Superior temporal gyrus (tissue), 1 donor: Measurements from ENCODE around the gene NRCAM.

ENCODE experiments used
- DNase-seq: peaks from one replicate; pipeline ENCODE4 v3.0.0-alpha.2; 2016; ENCODE audit errors: extremely low spot score

Gene NRCAM

DNA sequence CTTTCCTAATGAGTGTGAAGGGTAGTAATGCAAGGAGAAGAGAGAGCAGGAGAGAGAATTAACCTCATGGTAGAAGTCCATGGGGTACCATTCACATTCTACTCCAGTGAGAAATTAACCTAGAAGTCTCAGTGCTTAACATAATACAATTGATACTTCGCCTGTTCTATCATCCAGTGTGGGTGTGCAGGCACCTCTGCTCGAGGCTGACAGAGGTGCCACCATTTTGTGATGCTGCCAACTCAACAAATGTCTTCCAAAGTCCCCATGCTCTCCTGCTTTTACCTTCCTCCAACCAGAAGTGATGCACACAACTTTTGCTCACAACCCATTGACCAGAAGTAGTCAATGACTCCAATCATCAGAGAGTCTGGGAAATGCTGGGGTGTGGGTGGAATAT, 207.8 kb downstream of the NRCAM start:
- no peak for DNase-seq

DNA sequence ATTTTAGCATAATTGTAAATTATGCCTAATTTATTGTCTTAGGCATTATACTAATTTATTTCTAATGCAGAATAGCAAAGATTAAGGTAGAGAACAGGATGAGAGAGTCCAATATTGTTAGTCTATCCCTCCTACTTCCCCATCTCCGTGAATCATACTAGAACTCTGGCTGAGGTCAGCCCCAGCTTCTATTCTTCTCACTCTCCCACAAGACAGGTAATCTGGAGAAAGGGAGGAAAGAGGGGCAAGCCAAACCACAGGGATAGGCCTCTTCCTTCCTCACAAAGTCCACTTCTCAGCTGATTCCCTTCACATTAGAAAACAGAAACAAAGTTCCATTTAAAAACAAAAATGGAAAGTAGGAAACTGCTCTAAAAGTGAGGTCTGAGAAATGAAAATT, 208.6 kb downstream of the NRCAM start:
- no peak for DNase-seq

DNA sequence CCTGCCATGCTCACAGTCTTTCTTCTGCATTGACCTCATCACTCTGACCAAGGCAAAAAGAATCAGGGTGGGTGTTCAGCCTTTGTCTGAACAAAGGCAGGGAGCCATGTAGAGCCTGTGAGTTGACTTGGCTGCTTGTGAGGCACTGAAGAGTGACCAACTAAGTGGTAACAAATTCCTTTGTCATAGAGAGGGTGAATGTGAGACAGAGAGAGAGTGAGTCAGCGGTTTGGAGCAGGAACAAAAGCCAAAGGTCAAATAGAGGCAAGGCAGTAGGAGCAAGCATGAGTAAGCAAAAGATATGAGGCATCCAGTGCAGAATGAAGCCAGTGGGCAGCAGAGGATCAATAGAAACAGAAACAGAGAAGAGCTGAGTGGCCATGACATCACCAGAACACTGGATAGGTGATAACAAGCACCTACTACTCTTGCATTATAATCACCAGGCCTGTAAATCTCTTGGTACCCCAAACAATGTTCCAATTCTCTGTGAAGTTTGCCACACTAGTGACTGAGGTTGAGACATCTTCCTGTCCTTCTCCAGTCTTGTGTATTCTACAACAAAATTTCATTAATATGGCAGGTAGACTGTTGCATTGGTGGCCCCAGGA, 209.9 kb downstream of the NRCAM start:
- DNase-seq = no peak

DNA sequence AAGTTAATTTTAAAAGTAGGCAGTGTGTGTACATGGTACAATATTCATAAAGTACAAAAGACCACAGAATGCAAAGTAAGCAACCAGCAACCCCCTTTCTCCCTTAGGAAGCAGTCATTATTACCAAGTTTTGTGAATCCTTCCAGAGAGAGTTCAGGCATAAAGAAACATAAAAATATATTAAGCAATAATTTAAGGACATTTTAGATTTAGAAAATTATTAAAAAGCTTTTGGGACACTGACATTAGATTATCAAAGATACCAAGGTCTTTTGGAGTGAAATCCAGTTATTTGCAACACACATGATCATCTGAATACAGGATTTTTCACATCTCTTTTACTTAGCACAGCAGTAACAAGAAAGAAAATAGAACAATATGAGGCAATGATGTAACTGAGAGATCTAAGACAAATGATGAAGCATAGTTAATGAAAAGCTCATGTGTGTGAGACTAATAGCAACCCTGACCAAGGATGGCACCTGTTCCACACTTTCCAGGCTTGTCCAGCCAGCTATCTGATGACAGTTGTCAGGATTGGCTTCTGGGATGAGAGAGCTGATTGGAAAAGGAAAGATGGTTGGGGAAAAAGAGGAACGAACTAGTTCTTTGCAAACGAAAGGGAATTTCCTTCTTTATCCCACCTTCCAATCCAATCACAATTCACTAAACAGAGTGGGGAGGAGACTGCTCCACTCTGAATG, 210.6 kb downstream of the NRCAM start:
- no peak for DNase-seq

DNA sequence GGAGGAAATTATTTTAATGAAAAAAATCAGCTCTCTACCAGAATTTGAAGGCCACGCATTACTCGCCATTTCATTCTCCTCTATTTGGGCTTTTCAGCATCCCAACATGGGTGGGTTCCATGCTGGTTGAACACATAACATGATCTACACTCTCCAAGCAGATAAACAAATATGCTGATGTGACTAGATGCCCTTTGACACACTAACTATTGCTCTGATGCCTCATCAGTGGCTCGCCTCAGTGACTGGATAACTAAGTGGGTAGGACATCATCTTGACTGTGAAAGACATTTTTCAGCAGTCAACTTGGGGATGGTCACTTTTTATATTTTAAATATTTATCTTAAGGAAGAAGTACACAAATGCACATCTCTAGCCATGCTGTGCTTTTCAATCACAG, 212.1 kb downstream of the NRCAM start:
- DNase-seq = no peak

DNA sequence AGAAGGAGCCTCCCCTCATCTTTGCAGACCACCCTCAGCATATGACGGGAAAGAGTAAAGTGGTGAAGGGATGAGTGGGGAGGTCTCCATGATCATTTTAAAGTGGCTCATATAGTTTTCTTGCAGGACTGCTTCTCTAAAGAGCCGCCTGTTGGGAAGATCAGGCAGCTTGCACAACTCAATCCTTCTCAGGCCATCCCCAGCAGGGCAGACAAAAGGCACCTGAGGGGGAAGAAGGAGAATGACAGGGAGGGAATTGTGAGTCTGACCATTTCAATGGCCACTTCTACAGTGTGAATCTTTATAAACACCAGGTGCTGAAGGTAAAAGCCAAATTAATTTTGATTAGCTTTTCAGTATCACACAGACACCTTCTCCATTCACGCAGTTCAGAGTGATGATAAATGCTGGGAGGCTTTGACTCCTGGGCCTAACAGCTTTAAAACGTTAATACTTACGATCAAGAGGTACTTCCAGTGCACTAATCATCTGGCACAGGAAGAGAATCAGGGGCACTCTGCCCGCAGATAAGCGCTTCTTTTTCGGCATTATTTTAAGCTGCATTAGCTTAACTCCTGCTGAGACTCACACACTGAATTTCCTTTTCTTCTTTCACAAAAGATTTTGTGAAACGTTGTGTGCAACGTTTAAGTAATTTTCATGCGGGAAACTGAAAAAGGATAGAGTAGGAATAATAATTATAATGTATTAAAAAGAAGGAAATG, 216.6 kb downstream of the NRCAM start:
- no peak for DNase-seq

DNA sequence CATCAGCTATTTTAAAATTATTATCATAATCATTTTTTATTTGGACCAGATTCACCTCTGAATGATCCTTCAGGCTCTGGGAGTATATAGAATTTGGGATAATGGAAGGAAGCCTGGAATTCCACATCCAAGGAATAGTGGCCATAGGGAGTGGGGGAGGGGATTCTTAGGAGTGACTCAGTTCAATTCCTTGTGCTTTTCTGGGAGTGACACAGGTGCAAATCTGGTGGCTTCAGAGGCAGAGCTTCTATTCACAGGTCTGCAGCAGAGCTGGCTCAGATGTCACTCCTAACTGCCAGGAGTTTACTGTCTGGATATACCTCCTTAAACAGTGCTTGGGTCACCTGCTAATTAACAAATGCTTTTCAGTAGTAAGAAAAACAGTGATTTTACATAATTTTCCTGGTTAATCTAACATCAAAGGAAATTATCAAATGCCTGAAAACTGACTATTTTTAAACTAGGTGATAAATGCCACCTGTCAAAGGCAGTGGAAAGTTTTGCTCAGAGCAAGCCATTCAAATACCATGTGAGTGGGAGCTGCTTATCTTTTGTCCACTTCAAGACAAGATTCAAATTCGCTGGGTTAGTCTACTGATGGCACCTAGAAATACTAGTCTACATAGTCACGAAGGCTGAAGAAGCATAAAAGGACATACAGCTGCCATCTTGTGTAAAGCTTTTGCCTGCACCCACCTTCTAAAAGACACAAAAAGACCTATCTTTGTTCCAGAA, 219.4 kb downstream of the NRCAM start:
- DNase-seq = no peak

DNA sequence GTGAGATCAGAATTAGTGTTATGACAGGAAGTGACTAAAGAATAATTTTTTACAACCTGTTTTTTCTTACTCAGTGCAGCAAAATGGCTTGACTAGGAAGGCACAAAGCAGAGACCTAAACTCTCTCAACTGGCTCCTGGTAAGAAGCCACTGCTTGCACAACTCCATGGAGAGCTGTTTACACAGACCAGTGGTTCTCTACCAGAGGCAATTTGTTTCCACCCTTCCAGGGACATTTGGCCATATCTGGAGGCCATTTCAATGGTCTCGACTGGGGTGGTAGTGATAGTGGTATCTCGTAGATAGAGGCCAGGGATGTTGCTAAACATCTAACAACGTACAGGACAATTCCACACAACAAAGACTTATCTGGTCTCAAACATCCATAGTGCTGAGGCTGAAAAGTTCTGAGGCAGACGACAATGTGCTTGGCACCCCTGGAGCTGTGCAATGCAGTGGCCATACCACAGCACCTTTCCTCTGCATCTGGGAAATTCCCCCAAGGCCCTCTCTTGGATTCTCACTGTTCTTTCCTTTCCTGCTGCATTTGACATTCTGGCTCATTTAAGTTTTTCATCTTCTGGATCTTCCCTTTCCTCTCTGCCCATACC, 220.7 kb downstream of the NRCAM start:
- DNase-seq = no peak

DNA sequence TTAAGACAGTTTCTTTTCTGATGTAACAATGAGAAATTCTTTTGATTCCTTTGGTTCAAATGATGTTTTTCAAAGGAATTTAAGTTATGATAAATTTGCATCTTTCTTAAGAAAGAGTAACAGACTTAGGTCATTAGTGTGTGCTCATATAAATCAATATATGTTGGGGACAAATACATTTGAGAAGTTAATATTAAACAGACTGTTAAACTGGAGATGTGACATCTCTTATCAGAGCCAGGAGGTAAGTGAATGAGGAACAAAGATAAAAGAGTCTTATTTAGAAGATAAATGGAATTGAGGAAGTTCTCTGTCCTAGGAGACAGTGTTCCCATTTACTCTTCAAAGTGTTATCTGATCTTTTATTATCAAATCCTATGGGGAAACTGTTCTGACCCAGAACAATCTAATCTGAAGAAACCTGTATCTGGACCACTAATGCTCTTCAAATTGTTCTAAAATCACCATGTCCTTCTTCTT, 221.2 kb downstream of the NRCAM start:
- no peak for DNase-seq

DNA sequence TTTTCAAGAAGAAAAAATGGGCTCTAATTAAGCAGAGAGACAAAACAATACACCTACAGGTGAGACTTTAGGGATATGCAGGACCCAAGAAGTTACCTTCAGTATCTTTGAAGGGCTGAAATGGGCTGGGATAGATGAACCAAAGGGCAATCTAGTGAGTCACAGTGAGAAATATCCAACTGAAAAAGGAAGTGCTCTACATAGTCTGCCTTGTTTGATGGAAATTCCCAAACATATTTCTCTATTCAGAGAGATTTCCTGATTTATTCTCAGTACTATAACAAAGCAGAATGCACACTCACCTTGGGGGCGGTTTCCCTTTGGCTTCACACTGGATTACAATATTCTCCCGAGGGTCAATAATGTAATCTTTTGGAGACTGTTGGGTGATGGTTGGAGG, 222.0 kb downstream of the NRCAM start:
- no peak for DNase-seq

DNA sequence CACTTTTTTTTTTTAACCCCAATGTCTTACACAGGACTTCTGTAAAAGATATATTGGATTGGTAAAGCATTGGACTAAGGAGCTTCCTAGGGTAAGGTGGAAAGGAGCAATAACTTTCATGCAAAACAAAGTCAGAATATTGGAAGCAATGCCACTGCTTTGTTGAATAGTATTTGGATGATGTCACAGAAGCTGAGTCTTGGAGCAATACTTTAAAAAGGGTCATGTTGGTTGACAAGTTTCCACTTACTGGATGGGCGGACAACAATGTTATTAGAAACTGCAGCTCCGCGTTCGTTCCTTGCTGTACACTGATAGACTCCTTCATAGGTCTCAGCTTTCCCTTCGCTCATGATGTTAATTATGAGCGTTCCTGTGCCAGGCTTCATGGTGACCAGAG, 224.2 kb downstream of the NRCAM start:
- no peak for DNase-seq

DNA sequence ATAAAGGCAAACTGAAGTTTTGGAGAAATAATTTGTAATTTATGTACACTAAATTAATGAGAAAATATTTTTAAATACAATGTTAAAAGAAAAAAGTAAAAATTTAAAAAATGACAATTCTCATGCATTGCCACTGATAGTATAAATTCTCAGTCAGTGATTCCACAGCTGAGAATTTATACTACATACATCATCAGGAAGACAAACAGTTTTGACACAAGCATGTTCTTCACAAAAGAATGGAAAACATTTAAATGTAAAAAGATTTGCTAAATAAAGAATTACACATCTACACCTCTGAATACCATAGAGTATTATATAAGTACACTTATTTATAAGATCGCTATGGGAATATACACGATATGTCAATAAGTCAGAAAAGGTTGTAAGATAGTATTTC, 225.0 kb downstream of the NRCAM start:
- DNase-seq = no peak

DNA sequence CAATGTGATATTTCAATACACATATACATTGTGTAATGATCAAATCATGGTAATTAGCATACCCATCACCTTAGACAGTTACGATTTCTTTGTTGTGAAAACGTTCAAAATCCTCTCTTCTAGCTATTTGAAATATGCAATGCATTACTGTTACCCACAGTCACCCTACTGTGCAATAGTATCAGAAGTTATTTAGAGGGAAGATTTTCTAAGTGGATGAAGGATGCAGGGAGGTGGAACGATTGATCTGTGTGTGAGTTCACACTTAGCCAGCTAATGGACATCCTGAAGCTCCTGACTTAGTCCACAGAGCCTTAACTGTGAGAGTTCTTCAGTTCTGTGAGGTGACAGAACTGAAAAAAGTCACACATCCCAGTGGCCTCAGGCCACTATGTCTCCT, 228.9 kb downstream of the NRCAM start:
- no peak for DNase-seq

DNA sequence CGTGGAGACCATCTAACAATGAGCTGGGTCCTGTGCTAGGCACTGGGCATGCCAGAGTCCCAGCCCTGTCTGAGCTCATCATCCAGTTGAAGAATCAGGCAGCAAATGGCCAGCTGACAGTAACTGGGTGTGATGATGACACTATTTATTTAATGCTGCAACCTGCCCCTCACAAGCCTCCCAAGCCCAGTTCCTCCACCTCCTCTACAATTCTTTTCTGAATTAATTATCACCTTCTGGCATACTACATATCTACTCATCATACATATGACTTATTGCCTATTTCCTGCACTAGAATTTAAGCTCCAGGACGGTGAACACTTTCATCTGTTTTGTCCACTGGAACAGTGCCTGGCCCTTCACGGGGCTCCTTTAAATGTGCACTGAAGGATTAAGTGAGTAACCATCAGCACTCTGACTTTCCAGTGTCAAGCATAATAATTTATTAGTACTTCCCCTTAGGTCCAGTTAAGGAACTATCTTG, 229.4 kb downstream of the NRCAM start:
- DNase-seq = no peak

DNA sequence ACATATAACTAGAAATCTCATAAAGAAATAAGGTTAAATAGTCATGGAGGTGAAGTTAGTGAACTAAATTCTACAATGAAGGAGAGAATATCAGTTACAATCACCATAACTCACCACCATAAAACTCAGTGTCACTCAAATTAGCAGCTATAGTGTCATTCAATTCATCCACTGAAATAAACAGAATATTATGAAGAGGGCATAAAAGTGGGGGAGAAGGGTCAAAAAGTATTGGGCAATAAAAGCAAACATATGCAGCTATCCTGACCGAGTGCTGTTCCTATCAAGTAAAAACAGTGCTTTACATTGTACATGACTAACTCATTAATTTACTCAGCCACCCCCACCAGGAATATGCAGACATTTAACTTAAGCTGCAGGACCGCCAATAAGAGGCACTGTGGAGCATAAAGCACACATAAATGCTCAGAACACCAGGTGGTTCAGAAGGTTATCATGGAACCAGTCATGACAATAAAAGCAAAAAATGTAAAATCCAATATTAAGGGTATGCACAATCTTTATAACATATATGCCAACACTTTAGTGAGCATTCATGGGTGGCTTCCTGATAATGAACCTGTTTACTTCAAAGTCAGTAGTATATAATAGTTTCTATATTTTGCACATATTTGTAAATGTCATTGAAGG, 230.6 kb downstream of the NRCAM start:
- DNase-seq = no peak

DNA sequence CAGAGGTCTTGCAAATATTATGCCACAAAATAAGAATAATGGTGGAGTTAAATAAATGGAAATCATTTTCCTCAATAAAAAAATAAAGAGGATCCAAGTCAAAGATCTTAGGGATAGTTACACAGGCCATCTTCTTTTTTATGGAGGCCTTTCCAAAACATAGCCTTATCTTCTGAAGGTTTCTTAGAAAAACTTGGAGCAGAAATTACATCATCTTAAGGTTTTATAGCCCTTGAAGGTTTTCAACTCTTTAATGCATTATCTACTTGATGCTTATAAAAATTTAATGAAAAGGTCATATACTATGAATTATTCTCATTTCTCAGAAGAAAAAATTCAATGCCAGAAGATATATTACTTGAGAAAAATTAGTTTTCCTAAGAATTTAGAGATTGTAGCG, 231.8 kb downstream of the NRCAM start:
- no peak for DNase-seq

DNA sequence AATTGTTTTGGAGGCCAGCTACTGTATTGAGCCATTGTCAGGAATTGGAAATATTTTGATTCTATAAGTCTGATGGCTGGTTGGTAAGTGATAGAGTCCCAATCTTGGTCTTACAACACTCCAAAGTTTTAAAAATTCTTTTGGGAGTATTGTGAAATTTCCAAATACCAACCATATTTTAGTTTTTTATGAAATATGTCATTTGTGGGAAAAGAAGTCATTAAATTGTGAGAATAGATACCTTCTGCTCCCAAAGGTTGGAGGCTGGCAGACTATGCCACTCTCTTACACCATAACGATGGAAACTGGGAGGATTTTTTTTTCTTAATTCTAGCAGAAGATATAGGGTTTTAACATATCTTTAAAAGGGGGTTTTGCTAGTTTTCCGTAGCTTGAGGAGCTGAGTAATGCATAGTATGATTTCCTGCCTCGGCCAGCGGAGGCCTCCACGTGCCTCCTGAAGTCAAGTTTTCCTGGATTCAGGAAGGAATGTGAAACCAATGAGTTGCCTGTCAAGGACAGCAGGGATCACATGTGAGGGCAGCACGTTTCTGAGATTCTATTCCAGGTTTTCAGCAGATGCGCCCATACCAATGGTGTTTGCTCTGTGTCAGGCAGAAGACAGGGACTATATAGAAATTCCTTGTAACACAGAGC, 233.9 kb downstream of the NRCAM start:
- DNase-seq = no peak

DNA sequence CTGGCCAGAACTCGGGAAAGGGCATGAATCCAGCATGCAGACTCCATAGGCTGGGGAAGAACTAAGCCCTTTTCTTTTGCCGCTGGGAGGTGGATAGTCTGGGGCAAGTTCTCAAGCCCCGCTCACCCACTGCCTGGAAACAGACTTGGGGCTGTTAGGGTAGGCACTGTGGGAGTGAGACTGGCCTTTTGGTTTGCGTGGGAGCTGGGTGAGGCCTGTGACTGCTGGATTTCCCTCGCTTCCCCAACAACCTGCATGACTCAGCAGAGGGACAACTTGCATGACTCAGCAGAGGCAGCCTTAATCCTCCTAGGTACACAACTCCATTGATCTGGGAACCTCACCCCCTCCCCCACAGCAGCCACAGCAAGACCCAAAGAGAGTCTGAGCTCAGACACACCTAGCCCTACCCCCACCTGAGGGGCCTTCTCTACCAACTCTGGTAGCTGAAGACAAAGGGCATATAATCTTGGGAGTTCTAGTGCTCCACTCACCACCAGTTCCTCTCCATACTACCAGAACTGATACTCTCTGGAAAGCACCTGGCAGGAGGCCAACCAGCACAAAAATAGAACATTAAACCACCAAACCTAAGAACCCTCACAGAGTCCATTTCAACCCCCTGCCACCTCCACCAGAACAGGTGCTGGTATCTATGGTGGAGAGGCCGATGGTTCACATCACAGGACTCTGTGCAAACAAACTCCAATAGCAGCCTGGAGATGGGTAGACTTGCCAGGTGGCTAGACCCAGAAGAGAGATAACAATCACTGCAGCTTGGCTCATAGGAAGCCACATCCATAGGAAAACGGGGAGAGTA, 244.6 kb downstream of the NRCAM start:
- no peak for DNase-seq

DNA sequence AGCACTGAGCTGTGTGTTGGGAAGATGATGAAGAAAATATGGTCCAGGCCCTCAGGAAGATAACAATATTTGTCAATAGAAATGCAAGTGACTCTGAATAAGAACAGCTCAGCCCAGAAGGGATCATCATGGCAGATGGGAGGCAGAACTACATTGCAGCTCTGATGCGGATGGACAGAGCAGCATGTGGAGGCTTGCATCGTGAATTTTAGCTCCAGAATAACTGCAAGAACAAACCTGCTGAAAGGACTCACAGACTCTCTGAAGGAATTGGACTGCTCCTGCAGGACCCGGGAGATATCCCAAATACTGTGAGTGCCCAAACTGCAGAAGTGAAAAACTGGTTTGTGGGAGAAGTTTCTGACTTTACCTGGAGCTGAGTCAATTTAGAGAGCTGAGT, 245.4 kb downstream of the NRCAM start:
- no peak for DNase-seq

DNA sequence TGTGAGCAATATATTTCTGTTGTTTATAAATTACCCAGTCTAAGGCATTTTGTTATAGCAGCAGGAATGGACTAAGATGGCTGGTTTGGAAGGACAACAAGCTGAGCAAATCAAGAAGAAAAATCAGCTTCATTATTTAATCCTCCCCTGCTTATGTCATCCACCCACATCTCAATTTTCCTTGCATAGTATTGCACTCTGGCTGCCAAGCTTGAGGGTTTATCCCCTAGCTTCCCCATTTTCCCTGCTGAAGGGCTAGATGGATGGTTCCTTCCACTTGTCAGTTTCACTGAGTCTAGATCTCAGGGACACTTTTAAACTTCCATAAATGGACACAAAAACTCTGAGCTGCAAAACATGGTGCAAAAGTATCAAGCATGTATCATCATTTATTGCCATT, 250.9 kb downstream of the NRCAM start:
- DNase-seq = no peak
